GM21737 (cell line): Measurements from ENCODE around the gene DPF3.
A peak's percentile ranks its signal among the peaks of the same experiment; 100 is the strongest.

Source experiments
- ATAC-seq: cut with Tn5 transposase; IDR thresholded peaks from one replicate; pipeline ENCODE4 v1.9.1; 2021; ENCODE audit warnings: mild to moderate bottlenecking, moderate library complexity; ENCODE audit not compliant: unreplicated experiment

DPF3 gene

DNA sequence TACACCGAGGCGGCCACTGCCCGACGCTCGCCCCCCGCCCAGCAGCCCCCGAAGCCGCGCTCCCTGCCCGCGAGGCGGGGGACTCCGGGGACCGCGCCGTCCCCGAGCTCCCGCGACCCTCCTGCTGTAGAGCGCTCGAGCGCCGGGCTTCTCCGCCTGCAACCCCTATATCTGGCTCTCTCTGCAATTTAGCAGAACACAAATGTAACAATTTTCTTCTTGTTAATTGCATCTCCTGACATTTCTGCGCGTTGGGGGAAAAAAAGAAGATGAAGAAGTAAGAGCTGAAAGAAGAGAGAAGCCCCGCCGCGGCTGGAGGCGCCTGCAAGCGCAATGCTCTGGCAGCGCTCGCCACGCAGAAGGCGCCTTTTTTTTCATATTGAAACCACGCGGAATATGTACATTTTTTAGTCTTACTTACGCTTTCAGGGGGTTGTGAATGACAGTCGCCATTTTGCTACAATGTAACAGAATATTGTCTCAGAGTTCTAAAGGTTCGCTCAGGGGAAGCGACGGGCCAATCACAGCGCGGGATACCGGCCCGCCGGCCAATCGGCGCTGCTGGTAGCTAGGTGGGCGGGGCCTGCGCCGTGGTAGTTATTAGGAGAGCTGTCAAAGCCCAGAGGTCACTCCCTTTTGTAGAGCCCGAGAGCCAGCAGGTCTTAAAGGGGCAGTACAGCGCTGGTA lies at the start of gene DPF3:
TSS of gene DPF3 (minus strand) at position 466 of the 687 bp plus-strand sequence. CDS start at position 453, 13 bp downstream.
- peak; percentile 96 for ATAC-seq

DNA sequence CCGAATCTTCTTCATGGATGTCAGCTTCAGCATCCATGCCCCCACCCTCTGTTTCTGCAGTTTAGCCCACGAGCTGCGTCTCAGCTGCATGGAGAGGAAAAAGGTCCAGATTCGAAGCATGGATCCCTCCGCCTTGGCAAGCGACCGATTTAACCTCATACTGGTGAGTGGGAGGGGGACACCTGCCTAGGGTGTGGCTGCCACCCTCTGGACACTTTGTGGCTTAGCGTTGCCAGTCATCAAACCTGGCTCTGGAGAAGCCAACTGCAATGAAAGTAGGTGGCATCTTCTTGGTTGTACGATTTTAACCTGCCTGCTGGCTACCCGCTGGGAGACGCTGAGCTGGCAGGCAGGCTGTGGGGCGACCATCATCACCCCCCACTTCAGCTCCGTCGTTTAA lies 49.0 kb upstream of the DPF3 start:
- ATAC-seq = no peak

DNA sequence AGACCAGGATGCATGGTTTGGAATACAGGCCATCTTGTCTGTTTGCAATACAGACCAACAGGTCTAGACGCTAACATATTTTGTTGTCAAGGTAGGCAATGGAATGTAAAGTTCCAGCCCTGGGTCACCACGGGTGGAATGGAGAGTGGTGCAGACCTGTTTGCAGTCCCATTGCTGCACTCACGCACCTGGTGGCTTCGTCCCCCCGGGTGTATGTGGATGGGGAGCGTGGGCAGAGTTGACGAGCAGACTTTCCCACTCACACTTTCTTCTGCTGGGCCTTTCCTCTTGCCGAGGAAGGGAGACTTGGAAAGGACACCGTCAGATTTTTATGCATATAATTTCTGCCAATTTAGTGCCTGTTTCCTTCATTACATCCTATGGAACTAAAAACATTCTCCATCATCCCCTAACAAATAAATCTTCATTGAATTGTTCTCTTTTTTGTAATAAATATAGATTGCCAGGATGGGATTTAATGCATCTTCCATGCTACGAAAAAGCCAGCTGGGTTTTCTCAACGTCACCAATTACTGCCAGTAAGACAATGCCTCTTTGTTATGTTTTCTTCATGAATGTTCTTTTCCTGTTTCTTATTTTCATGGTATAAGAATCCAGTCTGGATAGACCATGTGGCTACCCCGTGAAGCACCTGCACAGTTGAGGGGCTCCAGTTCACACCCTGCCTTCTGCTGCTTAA lies 47.5 kb upstream of the DPF3 start:
- no peak for ATAC-seq

DNA sequence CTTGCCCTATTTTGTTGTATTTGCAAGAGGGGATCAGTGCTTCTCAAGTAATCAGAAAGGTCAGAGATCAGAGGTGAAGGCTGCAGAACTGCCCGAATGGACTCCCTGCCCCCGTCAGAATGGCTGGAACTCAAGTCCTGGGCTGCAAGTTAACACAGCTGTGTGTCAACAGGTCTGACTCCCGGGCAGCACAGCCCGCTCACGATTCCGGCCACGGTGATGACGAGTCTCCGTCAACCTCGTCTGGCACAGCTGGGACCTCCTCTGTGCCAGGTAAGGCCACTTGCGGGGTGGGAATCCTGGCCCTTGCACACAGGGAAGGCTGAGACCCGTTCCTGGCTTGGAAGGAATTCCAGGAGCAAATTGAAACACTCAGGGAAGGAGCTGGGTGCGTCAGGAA lies 45.7 kb upstream of the DPF3 start:
- ATAC-seq = no peak

DNA sequence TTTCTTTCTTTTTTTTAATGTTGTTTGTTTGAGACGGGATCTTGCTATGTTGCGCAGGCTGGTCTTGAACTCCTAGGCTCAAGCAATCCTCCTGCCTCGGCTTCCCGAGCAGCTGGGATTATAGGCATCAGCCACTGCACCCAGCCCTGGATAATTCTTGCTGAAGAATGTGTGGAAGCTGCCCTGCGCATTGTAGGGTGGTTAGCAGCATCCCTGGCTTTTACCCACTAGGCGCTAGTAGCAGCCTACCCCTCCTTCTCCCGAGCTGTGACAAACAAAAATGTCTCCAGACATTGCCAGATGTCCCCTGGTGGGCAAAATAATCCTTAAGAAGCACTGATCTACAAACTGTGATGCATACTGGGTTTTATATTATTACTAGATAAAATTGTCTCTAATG lies 39.0 kb upstream of the DPF3 start:
- no peak for ATAC-seq

DNA sequence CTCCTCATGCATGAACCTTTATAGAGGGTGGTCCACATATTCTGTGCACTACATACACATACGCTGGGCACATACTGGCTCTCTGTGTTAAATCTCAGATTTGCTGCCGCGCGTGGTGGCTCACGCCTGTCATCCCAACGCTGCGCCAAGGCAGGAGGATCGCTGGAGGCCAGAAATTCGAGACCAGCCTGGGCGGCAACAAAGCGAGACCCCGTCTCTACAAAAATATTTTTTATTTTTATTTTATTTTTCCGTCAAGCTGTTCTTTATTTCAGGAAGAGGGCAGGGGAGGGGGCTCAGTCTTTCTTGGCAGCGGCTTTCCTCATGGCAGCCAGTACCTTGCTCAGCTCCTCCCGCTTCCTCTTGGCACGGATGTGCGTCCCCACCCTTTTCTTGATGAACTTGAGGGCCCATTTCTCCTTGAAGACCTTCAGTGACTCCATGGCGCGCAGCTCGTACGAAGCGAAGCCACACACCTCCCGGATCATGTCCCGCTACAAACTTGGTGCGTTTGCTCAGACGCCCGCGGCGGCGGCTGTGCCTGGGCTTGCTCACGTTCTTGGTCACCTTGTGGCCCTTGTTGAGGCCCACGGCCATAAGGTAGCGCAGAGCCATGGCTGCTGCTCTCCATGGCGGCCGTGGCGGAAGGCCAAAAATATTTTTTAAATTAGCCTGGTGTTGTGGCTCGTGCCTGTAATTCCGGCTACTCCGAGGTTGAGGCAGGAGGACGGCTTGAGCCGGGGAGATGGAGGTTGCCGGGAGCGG lies 35.6 kb upstream of the DPF3 start:
- ATAC-seq = no peak

DNA sequence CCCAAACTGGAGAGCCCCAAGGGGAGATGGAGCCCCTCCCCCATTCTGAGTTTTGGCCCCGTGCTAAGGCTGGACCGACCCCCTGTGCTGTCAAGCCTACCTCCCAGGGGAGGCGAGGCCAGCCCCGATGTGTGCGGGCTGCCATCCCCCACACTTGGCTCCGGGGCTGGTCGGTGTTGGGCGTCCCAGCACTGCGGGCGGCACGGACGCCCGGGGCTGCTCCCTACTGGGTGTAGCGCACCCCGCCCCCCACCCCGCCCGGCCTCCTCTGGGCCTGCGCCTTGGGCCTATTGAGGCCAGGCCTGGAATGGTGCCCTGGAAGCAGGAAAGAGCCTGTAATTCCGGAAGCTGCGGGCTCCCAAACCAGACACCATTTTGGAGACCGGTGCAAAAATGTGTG lies 35.0 kb upstream of the DPF3 start:
- no peak for ATAC-seq

DNA sequence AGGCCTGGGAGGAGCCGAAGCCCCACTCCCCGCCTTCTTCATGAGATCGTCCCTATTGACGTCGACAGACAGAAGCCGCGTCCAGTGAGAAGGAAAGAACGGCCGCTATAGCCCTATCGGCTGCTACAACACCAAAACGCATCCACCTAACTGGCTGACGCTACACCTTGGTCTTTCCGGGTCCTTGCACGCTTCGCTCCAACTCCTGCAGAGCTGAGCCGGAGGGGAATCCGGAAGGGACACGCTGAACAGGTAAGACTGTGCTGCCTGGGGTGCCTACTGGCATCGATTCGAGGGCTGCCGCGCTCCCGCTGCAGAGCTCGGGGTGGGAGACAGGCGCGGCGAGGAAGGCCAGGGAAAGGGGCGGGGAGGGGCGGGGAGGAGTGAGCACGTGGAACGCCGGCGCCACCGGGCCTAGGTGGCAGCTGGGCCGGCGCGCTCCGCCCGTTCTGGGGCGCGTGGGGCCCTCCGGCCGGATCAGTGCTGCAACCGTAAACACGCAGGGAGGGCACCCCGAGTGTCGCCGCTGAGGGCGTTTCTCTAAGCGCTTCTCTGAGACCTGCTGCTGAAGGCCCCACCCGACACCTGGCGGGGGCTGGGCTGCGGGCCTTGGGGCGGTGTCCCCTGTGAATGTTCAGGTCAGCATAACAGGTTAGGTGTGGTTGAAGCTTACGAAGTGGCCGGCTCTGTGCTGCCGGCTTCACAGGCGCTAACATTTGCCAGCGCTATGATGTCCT lies 32.6 kb upstream of the DPF3 start, which contains the start of gene DCAF4:
TSS of gene DCAF4 (plus strand) at position 173 of the 737 bp plus-strand sequence. CDS start 11,515 bp downstream, outside the sequence.
- ATAC-seq = peak; percentile 97

DNA sequence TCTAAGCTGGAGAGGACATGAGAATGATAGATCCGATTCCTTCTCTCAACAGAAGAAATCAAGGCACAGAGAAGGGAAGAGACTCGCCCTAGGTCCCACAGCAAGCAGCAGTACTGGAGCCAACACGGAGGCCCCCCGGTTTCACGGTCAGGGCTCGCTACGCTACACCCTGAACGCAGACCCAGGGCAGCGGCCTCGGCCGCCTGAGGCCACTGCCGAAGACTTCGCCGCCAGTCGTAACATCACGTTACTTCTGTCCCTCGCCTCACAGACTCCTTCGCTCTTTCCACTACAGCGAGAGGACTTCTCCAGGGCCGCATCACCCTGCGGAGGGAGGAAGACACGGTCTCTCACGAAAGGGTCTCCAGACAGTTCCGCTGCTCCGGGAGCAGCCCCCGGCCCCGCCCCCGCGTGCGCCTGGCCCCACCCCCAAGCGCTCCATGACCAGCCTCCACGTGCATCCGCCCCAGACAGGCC lies 32.0 kb upstream of the DPF3 start:
- peak; percentile 7 for ATAC-seq

DNA sequence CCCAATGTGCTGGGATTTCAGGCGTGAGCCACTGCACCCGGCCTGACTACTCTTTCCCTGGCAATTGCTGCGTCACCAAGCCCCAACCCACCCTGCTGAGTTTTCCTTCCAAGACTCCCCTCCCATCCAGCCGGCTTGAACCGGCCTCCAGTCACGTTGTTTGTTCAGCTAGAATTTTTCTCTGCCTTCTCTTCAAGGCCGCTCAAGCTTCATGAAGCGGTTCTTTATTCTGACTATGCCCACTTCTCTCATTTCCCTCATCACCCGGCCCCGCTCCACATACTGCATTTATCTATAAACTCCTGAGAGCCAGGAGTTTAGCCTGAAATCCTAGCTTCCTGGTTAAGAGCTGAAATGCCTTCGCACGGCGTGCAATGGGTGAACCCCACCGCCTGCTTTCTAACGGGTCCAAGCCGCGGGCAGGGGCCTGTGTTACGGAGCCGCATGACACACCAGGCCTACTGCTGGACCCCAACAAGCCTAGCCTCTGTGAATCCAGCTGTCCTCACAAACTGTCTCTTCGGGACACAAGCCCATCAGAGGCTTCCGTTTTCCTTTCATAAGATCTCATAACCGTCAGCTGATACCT lies 31.4 kb upstream of the DPF3 start:
- no peak for ATAC-seq

DNA sequence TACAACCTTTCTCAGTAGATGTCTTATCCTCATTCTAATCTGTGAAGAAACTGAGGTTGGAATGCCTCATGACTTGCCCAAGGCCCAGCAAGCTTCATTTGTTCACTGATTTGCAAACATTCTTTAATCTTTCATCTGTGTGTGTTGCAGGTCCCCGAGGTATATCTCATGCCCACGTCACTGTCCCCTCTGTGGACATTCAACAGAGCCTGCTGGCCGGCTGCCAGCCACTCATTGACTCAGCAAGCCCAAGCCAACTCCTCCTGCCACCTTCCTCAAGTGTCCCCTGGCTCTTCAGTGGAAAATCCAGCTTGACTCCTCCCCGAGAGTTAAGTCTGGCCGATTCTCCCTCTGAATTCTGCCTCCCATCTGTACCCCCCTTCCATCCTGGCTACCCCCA lies 30.4 kb upstream of the DPF3 start:
- ATAC-seq = no peak

DNA sequence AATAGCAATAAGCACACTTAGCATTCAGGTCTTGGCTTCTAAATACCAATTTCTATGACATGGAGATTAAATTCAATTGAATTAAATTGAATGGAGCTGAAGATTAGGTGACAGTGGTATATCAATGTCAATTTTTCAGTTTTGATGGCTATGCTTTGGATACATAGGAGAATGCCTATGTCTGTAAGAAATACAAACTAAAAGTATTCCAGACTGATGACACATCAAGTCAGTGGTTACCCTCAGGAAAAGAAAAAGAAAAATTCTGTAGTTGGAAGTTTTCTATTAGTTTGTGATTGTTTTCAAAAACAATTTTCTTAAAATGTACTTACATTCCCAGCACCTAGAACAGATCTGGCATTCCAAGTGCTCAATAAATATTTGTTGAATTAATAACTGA lies 27.5 kb upstream of the DPF3 start:
- no peak for ATAC-seq

DNA sequence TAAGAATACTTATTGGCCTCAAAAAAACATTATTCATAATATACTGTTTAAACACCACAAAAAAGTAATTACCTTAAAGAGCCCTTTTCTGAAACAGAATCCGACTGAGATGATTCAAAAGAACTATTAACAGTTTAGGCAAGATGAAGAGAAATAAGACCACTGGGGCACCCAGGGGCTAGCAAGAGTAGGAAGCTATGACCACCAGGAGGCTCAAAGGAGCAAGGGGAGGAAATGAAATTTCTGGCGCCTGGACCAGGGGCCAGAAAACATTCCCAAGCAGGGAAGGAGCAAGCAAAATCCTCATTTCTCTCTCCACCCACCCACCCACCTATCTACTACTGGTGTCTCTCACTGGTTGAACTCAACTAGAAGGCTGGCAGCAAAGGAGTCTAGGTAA lies 26.1 kb upstream of the DPF3 start:
- no peak for ATAC-seq

DNA sequence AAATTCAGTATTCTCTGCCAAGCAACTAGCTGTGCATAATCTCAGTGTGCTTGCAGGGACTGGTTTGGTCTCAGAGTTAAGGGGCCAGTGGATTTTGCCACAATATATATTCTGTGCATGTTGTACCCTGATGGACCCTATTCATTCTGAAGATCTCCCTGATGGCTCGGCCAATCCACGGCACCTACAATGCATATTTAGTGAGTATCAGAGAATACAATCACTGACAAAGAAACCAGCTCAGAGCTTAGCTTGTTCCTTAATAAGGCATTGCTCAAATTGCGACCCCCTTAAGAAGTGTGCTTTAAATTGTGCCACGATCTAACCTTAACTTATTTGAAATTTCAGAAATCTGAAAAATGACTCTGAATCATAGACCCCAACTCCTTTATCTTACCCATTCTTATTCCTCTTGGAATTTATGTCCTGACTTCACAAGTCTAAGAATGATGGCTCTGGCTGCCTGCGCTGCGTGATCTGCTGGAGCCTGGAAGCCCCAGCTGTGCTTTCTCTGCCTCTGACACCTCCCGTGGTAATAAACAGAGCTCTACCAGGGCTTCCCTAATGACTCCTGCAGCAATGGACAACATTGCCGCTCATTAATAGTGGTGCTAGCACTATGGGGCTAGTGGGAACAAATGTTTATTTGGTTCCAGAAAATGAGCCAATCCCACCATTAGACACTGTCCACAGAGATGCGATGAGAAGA lies 23.3 kb upstream of the DPF3 start:
- no peak for ATAC-seq

DNA sequence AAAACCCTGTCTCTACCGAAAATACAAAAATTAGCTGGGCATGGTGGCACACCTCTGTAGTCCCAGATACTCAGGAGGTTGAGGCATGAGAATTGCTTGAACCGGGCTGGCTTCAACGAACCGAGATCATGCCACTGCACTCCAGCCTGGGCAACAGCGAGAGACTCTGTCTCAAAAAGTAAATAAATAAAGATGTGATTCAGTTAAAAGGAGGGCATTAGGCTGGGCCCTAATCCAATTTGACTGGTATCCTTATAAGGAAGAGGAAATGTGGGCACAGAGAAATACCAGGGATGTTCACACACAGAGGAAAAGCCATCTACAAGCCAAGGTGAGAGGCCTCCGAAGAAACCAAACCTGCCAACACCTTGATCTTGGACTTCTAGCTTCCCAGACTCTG lies 22.3 kb upstream of the DPF3 start:
- ATAC-seq = no peak

DNA sequence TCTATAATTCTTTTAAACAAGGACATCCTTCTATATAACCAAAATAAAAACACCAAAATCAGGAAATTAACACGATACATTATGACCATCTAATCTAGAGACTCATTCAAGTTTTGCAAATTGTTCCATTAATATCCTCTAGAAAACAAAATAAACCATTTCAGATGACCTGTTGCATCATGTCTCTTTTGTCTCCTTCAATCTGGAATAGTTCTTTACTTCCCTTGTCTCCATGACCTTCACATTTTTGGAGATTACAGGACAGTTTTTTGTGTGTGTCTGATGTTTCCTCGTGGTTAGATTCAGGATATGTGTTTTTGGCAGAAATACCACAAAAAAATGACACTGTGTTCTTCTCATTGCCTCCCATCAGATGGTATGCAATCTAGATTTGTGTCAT lies 19.9 kb upstream of the DPF3 start:
- no peak for ATAC-seq

DNA sequence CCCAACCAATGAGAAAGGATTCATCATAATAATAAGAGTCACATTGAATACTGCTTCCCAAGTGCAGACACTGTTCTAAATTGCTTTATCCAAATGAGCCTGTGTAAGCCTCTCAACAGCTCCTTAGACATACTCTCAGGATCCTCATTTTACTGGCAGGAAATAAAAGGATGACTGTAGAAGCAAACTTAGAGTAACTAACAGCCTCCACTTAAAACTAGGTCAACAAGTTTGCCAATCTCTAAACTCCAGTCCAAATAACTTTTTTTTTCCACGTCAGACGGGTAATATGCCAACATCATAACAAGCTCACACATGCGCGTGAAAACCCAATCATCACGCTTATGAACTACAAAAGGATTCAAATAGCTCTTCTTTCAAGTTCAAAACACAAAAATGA lies 15.3 kb upstream of the DPF3 start:
- ATAC-seq = no peak

DNA sequence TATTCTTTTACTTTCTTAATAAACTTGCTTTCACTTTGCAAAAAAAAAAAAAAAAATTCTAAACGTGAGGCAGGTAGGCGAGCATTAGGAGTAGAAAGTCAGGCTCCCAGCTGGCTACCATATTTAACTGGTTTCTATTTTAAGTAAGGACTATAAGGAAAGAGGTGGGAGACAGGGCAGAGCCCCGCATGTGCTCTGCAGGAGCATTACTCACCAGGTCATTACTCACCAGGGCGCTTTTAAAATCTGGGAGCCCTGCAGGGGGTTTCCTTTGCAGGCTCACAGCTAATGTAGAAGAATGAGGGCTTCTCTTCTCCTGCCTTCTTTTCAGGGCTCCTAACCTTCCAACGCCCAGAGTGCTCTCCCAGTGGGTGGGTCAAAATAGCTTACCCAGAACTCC lies 14.0 kb upstream of the DPF3 start:
- no peak for ATAC-seq

DNA sequence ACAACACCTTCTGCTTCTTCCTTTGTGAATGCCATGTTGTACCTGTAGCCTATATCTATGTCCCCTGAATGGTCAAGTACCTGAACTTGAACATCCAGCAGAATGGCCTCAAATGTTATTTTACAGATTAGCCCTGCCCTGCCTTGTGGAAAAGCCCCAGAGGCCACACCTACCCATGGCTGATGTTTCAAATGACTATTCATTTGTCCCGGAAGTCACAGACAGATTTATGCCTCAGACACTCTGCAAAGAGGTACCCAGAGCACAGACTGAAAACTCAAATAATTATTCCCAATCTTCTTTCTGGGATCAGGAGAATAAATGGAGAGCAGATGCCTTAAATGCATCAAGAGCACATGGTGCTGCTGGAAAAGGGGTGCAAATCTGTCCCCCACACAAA lies 13.0 kb upstream of the DPF3 start:
- no peak for ATAC-seq

DNA sequence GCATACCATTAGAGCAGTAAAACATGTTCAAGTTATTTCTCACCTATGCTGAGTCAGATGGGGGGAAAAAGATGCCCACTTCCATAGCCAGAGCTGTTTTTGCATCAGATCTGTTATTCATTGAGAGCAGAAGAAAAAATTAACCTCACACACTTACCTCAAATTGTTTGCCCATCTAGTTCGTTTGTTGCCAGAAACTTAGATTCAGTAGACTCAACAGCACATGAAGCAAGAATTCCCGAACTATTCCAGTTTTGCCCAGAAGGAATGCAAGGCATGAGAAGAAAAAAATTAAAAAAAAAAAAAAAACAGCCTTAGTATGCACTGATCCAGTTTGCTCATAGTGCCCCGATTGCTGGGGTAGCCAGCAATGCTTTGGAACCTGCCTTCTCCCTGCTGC lies 12.4 kb upstream of the DPF3 start:
- ATAC-seq = no peak
